CD4-positive, CD25-positive, alpha-beta regulatory T cell (primary cell): ENCODE results near the gene STIL. TPM values are rescaled to one million over a fixed set of nuclear protein-coding genes. Genes with fewer than 3 reads are reported as not detected.
"Not testable (repeated sequence)": the region's sequence is repeated elsewhere in the genome, so short reads cannot be mapped to it uniquely, and the experiment has no call there.

ENCODE experiments used
- ATAC-seq, 2 donors: fragments of 150-1000 bp; cut with Tn5 transposase; one replicate each; pipeline ENCODE4 v1.10.0; 2021; ENCODE audit warnings: low read depth in 2 of 2, moderate number of reproducible peaks in 2 of 2, moderate library complexity in 1 of 2
- DNase-seq, 3 donors: peaks; one replicate each; pipeline versions ENCODE4 v3.0.0 to v3.0.0-alpha.2; 2012 to 2022; ENCODE audit warnings: mixed read lengths in 1 of 3
- H3K27ac ChIP-seq: one replicate; pipeline ENCODE4 v1.7.0; 2013; ENCODE audit warnings: mild to moderate bottlenecking, low read length; ENCODE audit not compliant: insufficient read depth, poor library complexity, severe bottlenecking
- H3K27me3 ChIP-seq: one replicate; pipeline ENCODE4 v1.7.0; 2013; ENCODE audit warnings: low read length; ENCODE audit not compliant: control insufficient read depth, insufficient read depth
- H3K36me3 ChIP-seq: one replicate; pipeline ENCODE4 v1.7.0; 2013; ENCODE audit warnings: mild to moderate bottlenecking, low read length, moderate library complexity; ENCODE audit not compliant: control insufficient read depth, insufficient read depth
- H3K4me1 ChIP-seq: 2 replicates; pipeline ENCODE4 v1.7.0; 2013; ENCODE audit warnings: mild to moderate bottlenecking, low read length; ENCODE audit not compliant: insufficient read depth, control insufficient read depth, poor library complexity, severe bottlenecking
- H3K4me3 ChIP-seq: one replicate; pipeline ENCODE4 v1.7.0; 2013; ENCODE audit warnings: low read depth, mild to moderate bottlenecking, low read length, moderate library complexity
- H3K9me3 ChIP-seq, 2 experiments: 1 replicate in 1 of 2; 2 replicates in 1 of 2; pipeline ENCODE4 v1.7.0; 2013; ENCODE audit warnings: low read length in 2 of 2, mild to moderate bottlenecking in 1 of 2, moderate library complexity in 1 of 2; ENCODE audit not compliant: control insufficient read depth in 2 of 2
- H3K27ac Mint-ChIP-seq, 3 donors: one replicate each; pipeline ENCODE4 v1.8.0; 2020 to 2022; ENCODE audit warnings: mild to moderate bottlenecking in 3 of 3, mixed read lengths in 3 of 3, moderate library complexity in 2 of 3
- H3K27me3 Mint-ChIP-seq: one replicate; pipeline ENCODE4 v1.8.0; 2022; ENCODE audit warnings: mild to moderate bottlenecking, mixed read lengths
- H3K36me3 Mint-ChIP-seq: one replicate; pipeline ENCODE4 v1.8.0; 2020; ENCODE audit warnings: mixed read lengths
- H3K4me1 Mint-ChIP-seq, 4 donors: one replicate each; pipeline ENCODE4 v1.8.0; 2020 to 2022; ENCODE audit warnings: mixed read lengths in 4 of 4, mild to moderate bottlenecking in 1 of 4
- H3K4me3 Mint-ChIP-seq, 4 donors: one replicate each; pipeline ENCODE4 v1.8.0; 2020 to 2022; ENCODE audit warnings: mild to moderate bottlenecking in 4 of 4, mixed read lengths in 4 of 4, moderate library complexity in 3 of 4
- H3K9me3 Mint-ChIP-seq, 7 donors: one replicate each; pipeline ENCODE4 v1.8.0; 2020 to 2022; ENCODE audit warnings: mixed read lengths in 7 of 7, mild to moderate bottlenecking in 3 of 7, moderate library complexity in 2 of 7
- polyA plus RNA-seq, 4 donors: library from polyadenylated mRNA; unstranded; fragments of 300-500 nt; fragmentation: Illumina TruSeq; gene quantifications; one replicate each; pipeline ENCODE4 v1.2.3, GENCODE V29; 2021
- total RNA-seq: library from RNA; stranded (reverse); gene quantifications from one replicate; pipeline ENCODE4 v1.2.3, GENCODE V29; 2022

The STIL gene
- total and polyA plus RNA-seq, 5 donors from 2014 or later = 0.64 to 5.1 (median 0.92) TPM

DNA sequence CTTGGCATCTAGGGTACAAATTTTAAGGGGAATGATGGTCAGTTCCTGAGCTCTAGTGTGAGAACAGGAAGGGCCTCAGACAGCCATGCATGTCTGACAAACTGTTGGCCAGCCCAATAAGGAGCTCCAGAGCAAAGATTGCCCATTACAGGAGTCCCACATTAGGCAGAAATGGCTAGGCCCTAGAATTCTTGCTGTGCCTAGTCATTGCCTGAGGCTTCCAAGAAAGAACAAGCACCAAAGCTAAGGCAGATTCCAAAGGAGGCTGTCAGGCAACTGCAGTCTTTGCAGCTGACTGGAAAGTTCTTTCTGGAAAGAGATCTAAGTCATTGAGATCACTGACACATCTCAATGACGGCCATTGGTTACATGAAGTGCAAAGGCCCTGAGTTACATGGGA lies 3.9 kb upstream of the STIL start:
- no peaks in the 10 kb centered on the region for H3K27me3 ChIP-seq
- no peak overlapping the region for H3K27ac ChIP-seq
- no peak overlapping the region for H3K4me3 ChIP-seq
- Mint-ChIP-seq H3K4me1 (peaks cover 5 to 17% (median 12%) of the 10 kb centered on the region in 4 donors), H3K27me3 (no peaks in the 10 kb centered on the region), H3K27ac (no peak overlapping the region), H3K9me3 (no peaks in the 10 kb centered on the region), H3K36me3 (no peaks in the 10 kb centered on the region), H3K4me3 (peak overlapping the region in 1 of 4 donors; percentile 43)
- H3K36me3 ChIP-seq = no peaks in the 10 kb centered on the region
- DNase-seq (no peak), ATAC-seq (no peak)
- peaks cover 10% of the 10 kb centered on the region for H3K4me1 ChIP-seq
- H3K9me3 ChIP-seq = no peaks in the 10 kb centered on the region

DNA sequence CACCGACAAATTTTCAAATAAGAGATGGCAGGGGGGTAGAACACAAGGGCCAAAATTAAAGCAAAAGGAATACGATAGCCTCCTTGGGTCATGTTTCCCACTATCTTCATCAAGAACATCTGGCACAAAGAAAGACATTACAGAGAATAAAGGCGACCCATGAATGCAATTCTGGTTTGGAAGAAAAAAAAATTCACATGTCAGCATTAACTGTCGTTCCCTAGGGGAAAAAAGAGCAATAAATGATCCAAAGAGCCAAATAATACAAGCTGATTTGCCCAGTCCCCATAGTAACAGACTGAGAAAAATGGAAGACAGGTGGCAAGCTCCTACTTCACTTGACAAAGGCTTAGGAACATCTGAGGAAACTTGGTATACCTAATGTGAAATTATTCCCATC lies 4.5 kb downstream of the STIL start:
- H3K4me1 Mint-ChIP-seq = peaks cover 9 to 26% (median 12%) of the 10 kb centered on the region in 4 donors
- no peaks in the 10 kb centered on the region for H3K9me3 Mint-ChIP-seq
- H3K36me3 Mint-ChIP-seq = peaks cover 4% of the 10 kb centered on the region
- no peak overlapping the region for H3K4me3 ChIP-seq
- H3K4me1 ChIP-seq = peaks cover 10% of the 10 kb centered on the region
- H3K36me3 ChIP-seq = no peaks in the 10 kb centered on the region
- ATAC-seq (no peak), DNase-seq (no peak)
- H3K27me3 Mint-ChIP-seq = no peaks in the 10 kb centered on the region
- no peak overlapping the region for H3K27ac ChIP-seq
- H3K27ac Mint-ChIP-seq = no peak overlapping the region
- no peaks in the 10 kb centered on the region for H3K27me3 ChIP-seq
- H3K4me3 Mint-ChIP-seq = peak overlapping the region in 1 of 4 donors; percentile 19
- no peaks in the 10 kb centered on the region for H3K9me3 ChIP-seq

GRCh38 chr1:47302472-47302871 lies 11.5 kb downstream of the STIL start:
- no peaks in the 10 kb centered on the region for H3K27me3 ChIP-seq
- H3K27me3 Mint-ChIP-seq = no peaks in the 10 kb centered on the region
- H3K4me1 ChIP-seq = peaks cover 5% of the 10 kb centered on the region
- no peak overlapping the region for H3K27ac ChIP-seq
- H3K9me3 Mint-ChIP-seq = peaks cover 0 to 2% (median 0%) of the 10 kb centered on the region in 7 donors
- DNase-seq (no peak), ATAC-seq (no peak)
- H3K36me3 ChIP-seq = no peaks in the 10 kb centered on the region
- peaks cover 20% of the 10 kb centered on the region for H3K36me3 Mint-ChIP-seq
- no peak overlapping the region for H3K4me3 ChIP-seq
- no peaks in the 10 kb centered on the region for H3K9me3 ChIP-seq
- H3K27ac Mint-ChIP-seq = peak overlapping the region in 1 of 3 donors; percentile 53
- H3K4me1 Mint-ChIP-seq = peaks cover 0 to 25% (median 12%) of the 10 kb centered on the region in 4 donors
- H3K4me3 Mint-ChIP-seq = no peak overlapping the region

DNA sequence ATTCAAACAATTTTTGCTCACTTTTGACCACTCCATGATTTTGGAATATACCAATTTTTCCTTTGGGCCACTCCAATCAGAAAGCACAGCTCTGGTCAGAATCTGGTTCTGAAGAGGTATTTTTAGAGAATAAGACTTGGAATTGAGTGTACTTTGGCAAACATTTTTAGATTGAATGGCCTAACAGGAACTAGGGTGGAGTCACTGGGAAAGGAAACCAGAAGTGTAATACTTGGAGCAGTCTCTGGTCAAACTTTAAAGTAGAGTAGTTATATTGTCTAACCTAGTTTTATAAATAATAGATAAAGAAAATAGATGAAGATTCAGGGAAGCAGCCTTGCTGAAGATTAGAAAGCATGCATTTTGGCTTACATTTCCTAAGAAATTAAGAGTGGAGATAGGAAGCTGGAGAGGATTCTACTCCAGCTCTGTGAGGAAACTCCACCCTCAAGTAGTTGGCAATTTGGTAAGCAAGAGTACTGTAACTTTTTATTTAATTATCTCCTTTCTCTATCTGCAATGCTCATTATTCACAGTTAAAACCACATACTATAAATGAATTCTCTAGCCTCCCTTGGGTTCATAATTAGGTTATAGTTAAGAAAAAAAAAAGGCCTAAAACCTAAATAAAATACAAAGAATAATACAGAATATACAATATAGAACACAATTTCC lies 15.8 kb downstream of the STIL start:
- Histone ChIP-seq H3K27ac (no peak overlapping the region), H3K4me1 (peaks cover 5% of the 10 kb centered on the region), H3K4me3 (no peak overlapping the region), H3K9me3 (no peaks in the 10 kb centered on the region), H3K36me3 (no peaks in the 10 kb centered on the region), H3K27me3 (no peaks in the 10 kb centered on the region)
- Mint-ChIP-seq H3K27me3 (no peaks in the 10 kb centered on the region), H3K9me3 (peaks cover 0 to 2% (median 0%) of the 10 kb centered on the region in 7 donors), H3K4me3 (no peak overlapping the region), H3K4me1 (peaks cover 0 to 14% (median 5%) of the 10 kb centered on the region in 4 donors), H3K36me3 (peaks cover 20% of the 10 kb centered on the region), H3K27ac (peak overlapping the region in 1 of 3 donors; percentile 38)
- DNase-seq (no peak), ATAC-seq (no peak)

- Mint-ChIP-seq H3K27me3 (no peaks in the 10 kb centered on the region), H3K9me3 (no peaks in the 10 kb centered on the region), H3K4me3 (no peak overlapping the region), H3K4me1 (peaks cover 0 to 8% (median 5%) of the 10 kb centered on the region in 4 donors), H3K27ac (no peak overlapping the region), H3K36me3 (peaks cover 1% of the 10 kb centered on the region)
- H3K27ac ChIP-seq = no peak overlapping the region
- H3K9me3 ChIP-seq = no peaks in the 10 kb centered on the region
- DNase-seq (no peak), ATAC-seq (no peak)
- peaks cover 5% of the 10 kb centered on the region for H3K4me1 ChIP-seq
- no peaks in the 10 kb centered on the region for H3K36me3 ChIP-seq
- H3K4me3 ChIP-seq = no peak overlapping the region
- H3K27me3 ChIP-seq = no peaks in the 10 kb centered on the region
These were observed 18.4 kb downstream of the STIL start for GRCh38 chr1:47295579-47295978.

GRCh38 chr1:47294863-47295262 lies 19.1 kb downstream of the STIL start:
- H3K9me3 ChIP-seq, H3K36me3 ChIP-seq, H3K9me3 Mint-ChIP-seq, ATAC-seq, H3K4me3 Mint-ChIP-seq, H3K27ac Mint-ChIP-seq, H3K4me1 Mint-ChIP-seq, H3K4me3 ChIP-seq, H3K4me1 ChIP-seq, H3K36me3 Mint-ChIP-seq, H3K27ac ChIP-seq, H3K27me3 ChIP-seq, H3K27me3 Mint-ChIP-seq, DNase-seq: not testable (repeated sequence)

DNA sequence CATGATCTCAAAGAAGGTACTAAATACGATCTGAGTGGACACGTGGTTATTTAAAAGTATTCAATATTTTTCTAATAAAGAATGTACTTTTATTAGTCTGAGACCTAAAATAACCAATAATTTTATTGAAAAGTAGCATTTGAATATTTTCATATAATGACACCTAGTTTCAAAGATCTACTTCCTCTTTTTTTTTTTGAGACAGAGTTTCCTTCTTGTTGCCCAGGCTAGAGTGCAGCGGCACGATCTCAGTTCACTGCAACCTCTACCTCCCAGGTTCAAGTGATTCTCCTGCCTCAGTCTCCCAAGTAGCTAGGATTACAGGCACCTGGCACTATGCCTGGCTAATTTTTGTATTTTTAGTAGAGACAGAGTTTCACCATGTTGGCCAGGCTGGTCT lies 25.8 kb downstream of the STIL start:
- DNase-seq, ATAC-seq, H3K4me3 ChIP-seq, H3K9me3 ChIP-seq, H3K36me3 ChIP-seq, H3K4me1 ChIP-seq, H3K9me3 Mint-ChIP-seq, H3K27ac ChIP-seq, H3K27ac Mint-ChIP-seq, H3K27me3 Mint-ChIP-seq, H3K27me3 ChIP-seq, H3K4me3 Mint-ChIP-seq, H3K4me1 Mint-ChIP-seq, H3K36me3 Mint-ChIP-seq: not testable (repeated sequence)

DNA sequence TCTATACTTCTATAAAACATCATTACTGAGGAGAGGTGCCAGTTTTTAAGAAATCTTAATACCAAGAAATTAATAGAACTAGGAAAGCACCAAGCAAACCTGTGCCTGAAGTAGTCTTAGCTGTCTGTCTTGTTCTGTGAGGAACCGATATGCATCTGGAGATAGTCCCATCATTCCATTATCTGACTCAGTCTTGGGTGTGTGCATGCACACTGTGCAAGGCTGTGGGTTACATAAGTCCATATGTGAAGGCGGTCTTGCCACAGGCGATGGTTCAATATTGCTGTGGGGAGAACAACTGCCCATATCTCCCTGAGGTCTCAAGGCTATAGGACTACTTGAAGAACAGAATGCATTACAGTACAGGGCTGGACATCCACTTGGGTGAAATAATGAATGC lies 33.8 kb downstream of the STIL start:
- H3K27ac Mint-ChIP-seq = peak overlapping the region in 1 of 3 donors; percentile 0
- H3K27me3 Mint-ChIP-seq = no peaks in the 10 kb centered on the region
- Histone ChIP-seq H3K27me3 (no peaks in the 10 kb centered on the region), H3K36me3 (no peaks in the 10 kb centered on the region), H3K9me3 (no peaks in the 10 kb centered on the region), H3K4me1 (no peaks in the 10 kb centered on the region), H3K4me3 (no peak overlapping the region), H3K27ac (no peak overlapping the region)
- H3K9me3 Mint-ChIP-seq = no peaks in the 10 kb centered on the region
- H3K36me3 Mint-ChIP-seq = peaks cover 3% of the 10 kb centered on the region
- no peak for ATAC-seq
- H3K4me3 Mint-ChIP-seq = no peak overlapping the region
- peaks cover 0 to 6% (median 1%) of the 10 kb centered on the region in 4 donors for H3K4me1 Mint-ChIP-seq
- no peak for DNase-seq
